Fibroblast of mammary gland (primary cell): ENCODE measurements around the gene MCMBP.
"Not testable (repeated sequence)": the region's sequence is repeated elsewhere in the genome, so short reads cannot be mapped to it uniquely, and the experiment has no call there.

Experiments
- DNase-seq: peaks from one replicate; pipeline ENCODE4 v3.0.0-alpha.2; 2010; ENCODE audit warnings: low read depth
- H3K4me3 ChIP-seq: 2 replicates; pipeline ENCODE4 v1.5.1; 2011; ENCODE audit warnings: low read depth, mild to moderate bottlenecking, low read length, moderate library complexity; ENCODE audit not compliant: control insufficient read depth
- CTCF ChIP-seq: conservative IDR thresholded peaks from 2 replicates; pipeline ENCODE4 v1.5.1; 2011; ENCODE audit warnings: low read depth, low read length, inconsistent platforms; ENCODE audit not compliant: control insufficient read depth, insufficient read depth

Gene MCMBP

GRCh38 chr10:119892188-119893065 lies 19.8 kb upstream of the MCMBP start, which contains the start of gene SEC23IP:
Gene SEC23IP, plus strand, starts transcription at chr10:119892730. Its CDS starts 53 bp downstream, at chr10:119892783.
- no peak for TF ChIP-seq CTCF
- H3K4me3 ChIP-seq, result peak within 1 kb of the TSS; percentile 95
- DNase-seq, result peak; percentile 95

GRCh38 chr10:119891849-119892187 lies 19.2 kb upstream of the MCMBP start:
- not testable (repeated sequence) for DNase-seq
- H3K4me3 ChIP-seq, result peak overlapping the region; percentile 95

GRCh38 chr10:119890307-119890706 lies 17.7 kb upstream of the MCMBP start:
- not testable (repeated sequence) for H3K4me3 ChIP-seq, DNase-seq

- not testable (repeated sequence) for DNase-seq, H3K4me3 ChIP-seq
Measured at GRCh38 chr10:119889201-119889600, 16.6 kb upstream of the MCMBP start.

GRCh38 chr10:119888715-119889114 lies 16.1 kb upstream of the MCMBP start:
- H3K4me3 ChIP-seq, DNase-seq: not testable (repeated sequence)

- DNase-seq, H3K4me3 ChIP-seq: not testable (repeated sequence)
Measured at GRCh38 chr10:119886070-119886469, 13.4 kb upstream of the MCMBP start.

GRCh38 chr10:119883901-119884611 lies 11.4 kb upstream of the MCMBP start:
- DNase-seq, H3K4me3 ChIP-seq: not testable (repeated sequence)

- no peak for TF ChIP-seq CTCF
- DNase-seq, result no peak
- no peak overlapping the region for H3K4me3 ChIP-seq
Measured at GRCh38 chr10:119878524-119878923, 5.9 kb upstream of the MCMBP start.

- H3K4me3 ChIP-seq, result peak overlapping the region; percentile 75
- DNase-seq, result peak; percentile 74
- no peak for TF ChIP-seq CTCF
Measured at GRCh38 chr10:119872860-119873681, 428 bp upstream of the MCMBP start.
